GM04503 (cell line): ENCODE results near the gene ANO7.

Source experiments
- DNase-seq: peaks from one replicate; pipeline ENCODE4 v3.0.0-alpha.2; 2012; ENCODE audit warnings: low read depth

The ANO7 gene

GRCh38 chr2:241273210-241274020, 84.9 kb downstream of the ANO7 start:
- no peak for DNase-seq

GRCh38 chr2:241274127-241274526, 85.7 kb downstream of the ANO7 start:
- DNase-seq: no peak
